HEK293 (cell line): ENCODE results near the gene CCDC40.

ENCODE experiments used
- BCL11B ChIP-seq: fragments of 450-650 bp; formaldehyde crosslinking; IDR thresholded peaks from 2 replicates; pipeline ENCODE4 v1.5.1; 2016; ENCODE audit warnings: low read depth, missing biosample characterization, missing genetic modification characterization
- CTCF ChIP-seq: fragments of 450-650 bp; formaldehyde crosslinking; IDR thresholded peaks from 2 replicates; pipeline ENCODE4 v1.5.1; 2016; ENCODE audit warnings: missing biosample characterization, missing genetic modification characterization
- GFI1B ChIP-seq: fragments of 450-650 bp; formaldehyde crosslinking; IDR thresholded peaks from 2 replicates; pipeline ENCODE4 v1.5.1; 2016; ENCODE audit warnings: missing biosample characterization, missing genetic modification characterization
- KLF1 ChIP-seq: fragments of 450-650 bp; formaldehyde crosslinking; IDR thresholded peaks from 2 replicates; pipeline ENCODE4 v1.5.1; 2016; ENCODE audit warnings: missing biosample characterization, missing genetic modification characterization
- SCRT1 ChIP-seq: fragments of 450-650 bp; formaldehyde crosslinking; IDR thresholded peaks from 2 replicates; pipeline ENCODE4 v1.5.1; 2016; ENCODE audit warnings: missing biosample characterization, missing genetic modification characterization, borderline replicate concordance
- SP7 ChIP-seq: fragments of 450-650 bp; formaldehyde crosslinking; IDR thresholded peaks from 2 replicates; pipeline ENCODE4 v1.5.1; 2016; ENCODE audit warnings: missing biosample characterization, missing genetic modification characterization
- YY1 ChIP-seq: fragments of 450-650 bp; formaldehyde crosslinking; IDR thresholded peaks from 2 replicates; pipeline ENCODE4 v1.5.1; 2018; ENCODE audit warnings: missing biosample characterization, missing genetic modification characterization
- ZBTB20 ChIP-seq: fragments of 450-650 bp; formaldehyde crosslinking; IDR thresholded peaks from 2 replicates; pipeline ENCODE4 v1.5.1; 2016; ENCODE audit warnings: missing biosample characterization, missing genetic modification characterization
- ZBTB48 ChIP-seq: fragments of 450-650 bp; formaldehyde crosslinking; IDR thresholded peaks from 2 replicates; pipeline ENCODE4 v1.5.1; 2016; ENCODE audit warnings: missing biosample characterization, missing genetic modification characterization
- ZBTB49 ChIP-seq: fragments of 450-650 bp; formaldehyde crosslinking; IDR thresholded peaks from 2 replicates; pipeline ENCODE4 v1.5.1; 2016; ENCODE audit warnings: missing biosample characterization, missing genetic modification characterization, low read depth
- ZEB2 ChIP-seq: fragments of 450-650 bp; formaldehyde crosslinking; IDR thresholded peaks from 2 replicates; pipeline ENCODE4 v1.5.1; 2016; ENCODE audit warnings: missing biosample characterization, missing genetic modification characterization
- ZNF112 ChIP-seq: fragments of 450-650 bp; formaldehyde crosslinking; IDR thresholded peaks from 2 replicates; pipeline ENCODE4 v1.5.0; 2017; ENCODE audit warnings: missing biosample characterization, missing genetic modification characterization
- ZNF121 ChIP-seq: fragments of 450-650 bp; formaldehyde crosslinking; IDR thresholded peaks from 2 replicates; pipeline ENCODE4 v1.5.1; 2016; ENCODE audit warnings: missing biosample characterization, missing genetic modification characterization
- ZNF248 ChIP-seq: fragments of 450-650 bp; formaldehyde crosslinking; IDR thresholded peaks from 2 replicates; pipeline ENCODE4 v1.5.1; 2017; ENCODE audit warnings: missing biosample characterization, missing genetic modification characterization
- ZNF266 ChIP-seq: fragments of 450-650 bp; formaldehyde crosslinking; IDR thresholded peaks from 2 replicates; pipeline ENCODE4 v1.5.1; 2016; ENCODE audit warnings: missing biosample characterization, missing genetic modification characterization, low read depth
- ZNF302 ChIP-seq: fragments of 450-650 bp; formaldehyde crosslinking; IDR thresholded peaks from 2 replicates; pipeline ENCODE4 v1.5.1; 2016; ENCODE audit warnings: missing biosample characterization, missing genetic modification characterization, low read depth
- ZNF341 ChIP-seq: fragments of 450-650 bp; formaldehyde crosslinking; IDR thresholded peaks from 2 replicates; pipeline ENCODE4; 2016; ENCODE audit warnings: low read depth, missing biosample characterization, missing genetic modification characterization
- ZNF354C ChIP-seq: fragments of 450-650 bp; formaldehyde crosslinking; IDR thresholded peaks from 2 replicates; pipeline ENCODE4 v1.5.1; 2016; ENCODE audit warnings: missing biosample characterization, missing genetic modification characterization, low read depth, borderline replicate concordance
- ZNF600 ChIP-seq: fragments of 450-650 bp; formaldehyde crosslinking; IDR thresholded peaks from 2 replicates; pipeline ENCODE4 v1.5.1; 2016; ENCODE audit warnings: missing biosample characterization, missing genetic modification characterization
- ZNF623 ChIP-seq: fragments of 450-650 bp; formaldehyde crosslinking; IDR thresholded peaks from 2 replicates; pipeline ENCODE4 v1.5.1; 2016; ENCODE audit warnings: missing biosample characterization, missing genetic modification characterization
- ZNF658 ChIP-seq: fragments of 450-650 bp; formaldehyde crosslinking; IDR thresholded peaks from 2 replicates; pipeline ENCODE4; 2016; ENCODE audit warnings: missing biosample characterization, missing genetic modification characterization
- ZNF664 ChIP-seq: fragments of 450-650 bp; formaldehyde crosslinking; IDR thresholded peaks from 2 replicates; pipeline ENCODE4 v1.5.1; 2016; ENCODE audit warnings: missing biosample characterization, missing genetic modification characterization
- ZNF692 ChIP-seq: fragments of 450-650 bp; formaldehyde crosslinking; IDR thresholded peaks from 2 replicates; pipeline ENCODE4 v1.5.1; 2016; ENCODE audit warnings: missing biosample characterization, missing genetic modification characterization
- ZNF701 ChIP-seq: fragments of 450-650 bp; formaldehyde crosslinking; IDR thresholded peaks from 2 replicates; pipeline ENCODE4 v1.5.1; 2016; ENCODE audit warnings: missing biosample characterization, missing genetic modification characterization
- ZNF707 ChIP-seq: fragments of 450-650 bp; formaldehyde crosslinking; IDR thresholded peaks from 2 replicates; pipeline ENCODE4 v1.5.1; 2016; ENCODE audit warnings: missing biosample characterization, missing genetic modification characterization
- ZNF785 ChIP-seq: fragments of 450-650 bp; formaldehyde crosslinking; IDR thresholded peaks from 2 replicates; pipeline ENCODE4 v1.5.1; 2016; ENCODE audit warnings: missing biosample characterization, missing genetic modification characterization
- ZNF830 ChIP-seq: fragments of 450-650 bp; IDR thresholded peaks from 2 replicates; pipeline ENCODE4 v1.5.0; 2018; ENCODE audit warnings: missing biosample characterization, missing genetic modification characterization, low read depth, mild to moderate bottlenecking, moderate library complexity
- ZNF837 ChIP-seq: fragments of 450-650 bp; formaldehyde crosslinking; IDR thresholded peaks from 2 replicates; pipeline ENCODE4 v1.5.1; 2016; ENCODE audit warnings: missing biosample characterization, missing genetic modification characterization
- ZSCAN23 ChIP-seq: fragments of 450-650 bp; formaldehyde crosslinking; IDR thresholded peaks from 2 replicates; pipeline ENCODE4 v1.5.1; 2016; ENCODE audit warnings: missing biosample characterization, missing genetic modification characterization
- TF ChIP-seq, protein P1 (sequence below): fragments of 450-650 bp; formaldehyde crosslinking; IDR thresholded peaks from 2 replicates; pipeline ENCODE4 v1.5.1; 2017; ENCODE audit warnings: missing biosample characterization, mild to moderate bottlenecking, missing genetic modification characterization, moderate library complexity

Gene CCDC40

GRCh38 chr17:80147035-80147822 is 110.8 kb downstream of the CCDC40 start, which contains the start of gene EIF4A3 (continued):
- TF ChIP-seq ZNF112 (tag by site-specific recombination), result no peak
- TF ChIP-seq ZNF692 (tag by site-specific recombination), result peak; percentile 98
- TF ChIP-seq ZNF600 (tag by site-specific recombination), result peak; percentile 71; the same call in 1 of the 2 replicates
- no peak for TF ChIP-seq ZNF354C (tag by site-specific recombination)
- TF ChIP-seq ZBTB49, result no peak
- TF ChIP-seq ZNF664 (tag by site-specific recombination), result no peak
- peak; percentile 92 for TF ChIP-seq KLF1 (tag by site-specific recombination)
- no peak for TF ChIP-seq ZNF707 (tag by site-specific recombination)
- TF ChIP-seq ZBTB20, result peak; percentile 82; the same call in 1 of the 2 replicates
- TF ChIP-seq BCL11B (tag by site-specific recombination), result no peak
- no peak for TF ChIP-seq ZNF658 (tag by site-specific recombination)
- TF ChIP-seq ZNF302 (tag by site-specific recombination), result no peak
- no peak for TF ChIP-seq ZNF266 (tag by site-specific recombination)
- TF ChIP-seq ZNF785 (tag by site-specific recombination), result no peak
- TF ChIP-seq, protein P1, sequence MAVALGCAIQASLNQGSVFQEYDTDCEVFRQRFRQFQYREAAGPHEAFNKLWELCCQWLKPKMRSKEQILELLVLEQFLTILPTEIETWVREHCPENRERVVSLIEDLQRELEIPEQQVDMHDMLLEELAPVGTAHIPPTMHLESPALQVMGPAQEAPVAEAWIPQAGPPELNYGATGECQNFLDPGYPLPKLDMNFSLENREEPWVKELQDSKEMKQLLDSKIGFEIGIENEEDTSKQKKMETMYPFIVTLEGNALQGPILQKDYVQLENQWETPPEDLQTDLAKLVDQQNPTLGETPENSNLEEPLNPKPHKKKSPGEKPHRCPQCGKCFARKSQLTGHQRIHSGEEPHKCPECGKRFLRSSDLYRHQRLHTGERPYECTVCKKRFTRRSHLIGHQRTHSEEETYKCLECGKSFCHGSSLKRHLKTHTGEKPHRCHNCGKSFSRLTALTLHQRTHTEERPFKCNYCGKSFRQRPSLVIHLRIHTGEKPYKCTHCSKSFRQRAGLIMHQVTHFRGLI (tag by site-specific recombination), result no peak
- TF ChIP-seq ZNF248 (tag by site-specific recombination), result no peak
- no peak for TF ChIP-seq ZNF701 (tag by site-specific recombination)
- no peak; the same call in 1 of the 2 replicates for TF ChIP-seq SP7
- TF ChIP-seq YY1, result peak; percentile 60; the same call in 1 of the 2 replicates
- TF ChIP-seq ZBTB48, result 0 out of 2 replicates have a peak, but pooled peaks have one; percentile 46
- peak; percentile 87 for TF ChIP-seq ZEB2 (tag by site-specific recombination)
- TF ChIP-seq ZNF341 (tag by site-specific recombination), result peak; percentile 40
- TF ChIP-seq SCRT1 (tag by site-specific recombination), result no peak
- no peak for TF ChIP-seq ZNF623 (tag by site-specific recombination)
- no peak for TF ChIP-seq GFI1B (tag by site-specific recombination)
- TF ChIP-seq ZNF121, result peak; percentile 67; the same call in 1 of the 2 replicates
- TF ChIP-seq ZNF830 (tag by site-specific recombination), result no peak
- TF ChIP-seq ZNF837 (tag by site-specific recombination), result no peak
- TF ChIP-seq ZSCAN23 (tag by site-specific recombination), result peak; percentile 27; the same call in 1 of the 2 replicates
- TF ChIP-seq CTCF, result no peak
